Measurements from ENCODE around the gene MORF4L1. TPM values are rescaled to one million over a fixed set of nuclear protein-coding genes. Genes with fewer than 3 reads are reported as not detected.

Gene MORF4L1
- total RNA-seq, 4 donors from 2014 or later: 371 to 476 (median 392) TPM

GRCh38 chr15:78944202-78944625 is 71.5 kb downstream of the MORF4L1 start:
- no peak for DNase-seq (ENCODE audit: extremely low spot score)
- H3K27ac ChIP-seq (replicated peaks in 1 of 4): peak overlapping the region; percentile 24 to 67 (median 61)
- intact Hi-C loops (cut with DNase I): no loop called here
- H3K36me3 ChIP-seq: no peaks in the 10 kb centered on the region
- peaks cover 15 to 27% (median 25%) of the 10 kb centered on the region in 4 donors for H3K4me1 ChIP-seq
- peak overlapping the region; percentile 55 to 82 (median 60) for H3K4me3 ChIP-seq
- no peaks in the 10 kb centered on the region for H3K27me3 ChIP-seq
- WGBS: 63% methylated on average over 12 of the region's 12 CpGs
- peaks cover 0 to 5% (median 0%) of the 10 kb centered on the region in 4 donors for H3K9me3 ChIP-seq
- TF ChIP-seq EP300 (IDR thresholded peaks at IDR 0.05) (no peak), POLR2A (IDR thresholded peaks at IDR 0.05; ENCODE audit: low read depth) (no peak)

- no peak for DNase-seq (ENCODE audit: extremely low spot score)
- peak within 1 kb of the TSS; percentile 55 to 82 (median 60) for H3K4me3 ChIP-seq
- peaks cover 0 to 5% (median 0%) of the 10 kb centered on the region in 4 donors for H3K9me3 ChIP-seq
- intact Hi-C loops (cut with DNase I): no loop called here
- peaks cover 8 to 23% (median 21%) of the 10 kb centered on the region in 4 donors for H3K4me1 ChIP-seq
- TF ChIP-seq CTCF (IDR thresholded peaks at IDR 0.05) (no peak), EP300 (IDR thresholded peaks at IDR 0.05) (no peak), POLR2AphosphoS5 (IDR thresholded peaks at IDR 0.05) (peak; percentile 62 to 73)
- H3K27ac ChIP-seq (replicated peaks in 1 of 4): peak within 1 kb of the TSS; percentile 57 to 72 (median 66)
- WGBS: 11% methylated on average over 14 of the region's 71 CpGs
- H3K36me3 ChIP-seq: no peaks in the 10 kb centered on the region
- H3K27me3 ChIP-seq: no peaks in the 10 kb centered on the region
Observed at GRCh38 chr15:78944669-78945407, 72.1 kb downstream of the MORF4L1 start, which contains the start of gene CTSH. Gene CTSH (minus strand): TSS chr15:78945046. CDS start chr15:78944981, 65 bp downstream.

DNA sequence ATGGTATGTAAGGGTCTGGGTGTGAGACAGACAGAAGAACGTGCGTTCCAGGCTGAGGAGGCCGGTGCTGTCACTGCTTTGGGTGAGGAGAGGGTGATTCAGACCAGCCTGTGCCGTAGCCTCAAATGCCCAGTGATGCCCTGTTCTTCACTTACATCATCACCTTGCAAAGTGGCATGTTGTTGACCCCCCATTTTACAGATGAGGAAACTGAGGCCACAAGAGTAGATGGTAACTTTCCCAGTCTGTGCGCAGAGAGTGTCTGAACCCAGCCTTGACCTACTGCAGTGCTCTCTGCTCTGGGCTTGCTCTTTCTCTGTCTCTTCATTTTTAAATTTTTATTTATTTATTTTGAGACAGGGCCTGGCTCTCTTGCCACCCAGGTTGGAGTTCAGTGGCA is 73.8 kb downstream of the MORF4L1 start:
- no peak for DNase-seq (ENCODE audit: extremely low spot score)
- H3K36me3 ChIP-seq: no peaks in the 10 kb centered on the region
- intact Hi-C loops (cut with DNase I): no loop called here
- peaks cover 7 to 33% (median 30%) of the 10 kb centered on the region in 4 donors for H3K4me1 ChIP-seq
- TF ChIP-seq POLR2A (IDR thresholded peaks at IDR 0.05; ENCODE audit: low read depth) (no peak), EP300 (IDR thresholded peaks at IDR 0.05) (no peak), CTCF (IDR thresholded peaks at IDR 0.05) (no peak), POLR2AphosphoS5 (IDR thresholded peaks at IDR 0.05) (no peak)
- WGBS: 75% methylated on average over 5 of the region's 5 CpGs
- no peak overlapping the region for H3K27ac ChIP-seq (replicated peaks in 1 of 4)
- H3K4me3 ChIP-seq: no peak overlapping the region
- no peaks in the 10 kb centered on the region for H3K27me3 ChIP-seq
- H3K9me3 ChIP-seq: peaks cover 0 to 5% (median 0%) of the 10 kb centered on the region in 4 donors

DNA sequence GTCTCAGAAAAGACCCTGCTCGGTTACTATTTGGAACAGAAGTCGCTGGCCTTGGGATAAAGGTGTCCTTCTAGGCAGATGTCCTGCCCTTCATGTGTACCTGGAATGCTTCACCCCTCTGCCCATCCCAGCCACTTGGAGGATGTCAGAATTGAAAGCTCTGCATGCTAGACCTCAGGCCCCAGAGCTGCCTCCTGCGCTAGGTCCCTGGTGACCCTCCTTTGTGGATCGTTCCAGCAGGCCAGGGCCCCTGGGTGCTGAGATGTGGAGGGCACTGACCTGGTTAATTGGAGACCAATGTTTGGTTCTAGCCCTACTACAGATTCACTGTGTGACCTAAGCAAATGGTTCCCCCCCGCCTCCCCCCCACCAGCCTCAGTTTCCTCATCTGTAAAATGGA is 74.8 kb downstream of the MORF4L1 start:
- intact Hi-C loops (cut with DNase I): no loop called here
- no peak overlapping the region for H3K4me3 ChIP-seq
- TF ChIP-seq POLR2AphosphoS5 (IDR thresholded peaks at IDR 0.05) (no peak), CTCF (IDR thresholded peaks at IDR 0.05) (no peak), POLR2A (IDR thresholded peaks at IDR 0.05; ENCODE audit: low read depth) (no peak), EP300 (IDR thresholded peaks at IDR 0.05) (no peak)

More for the DNA sequence above, 74.8 kb downstream of the MORF4L1 start:
- Histone ChIP-seq H3K9me3 (peaks cover 0 to 5% (median 0%) of the 10 kb centered on the region in 4 donors), H3K27ac (replicated peaks in 1 of 4) (no peak overlapping the region), H3K36me3 (no peaks in the 10 kb centered on the region), H3K27me3 (no peaks in the 10 kb centered on the region), H3K4me1 (peaks cover 15 to 40% (median 31%) of the 10 kb centered on the region in 4 donors)
- no peak for DNase-seq (ENCODE audit: extremely low spot score)
- 89% methylated on average over 4 of the region's 5 CpGs for WGBS

Small RNAs within 50 kb of the gene (small RNA-seq; reads per million reads assigned to genes)
- 0 reads per million in 3 donors for gene RNU6-415P

Other genes with a start within 250 kb of the MORF4L1 start
- gene CHRNB4, start 231.7 kb upstream of the MORF4L1 start, total RNA-seq: under 1 TPM in 3 of 4 donors, not detected in 1; 0.26 to 0.50 (median 0.34) TPM
- 1 to 10 TPM; 2.0 to 4.6 (median 2.3) TPM for gene ADAMTS7, start 61.4 kb upstream of the MORF4L1 start, total RNA-seq
- gene CTSH, start 72.2 kb downstream of the MORF4L1 start, total RNA-seq: 100 to 1,000 TPM in 1 of 4 donors, 10 to 100 TPM in 3; 56.1 to 114 (median 74.9) TPM
- under 1 TPM in 2 of 4 donors, not detected in 2; 0.17 to 0.23 TPM for gene RASGRF1, start 217.9 kb downstream of the MORF4L1 start, total RNA-seq